CD4-positive, alpha-beta T cell treated with Interleukin-4 for 1 hour (primary cell): Measurements from ENCODE around the gene MYO9B.

Experiments used
- DNase-seq, 2 donors: peaks; one replicate each; pipeline ENCODE4 v3.0.0-alpha.2; 2020 to 2022

The MYO9B gene

GRCh38 chr19:17075035-17075863 lies at the start of gene MYO9B, which contains the start of gene HAUS8:
Gene MYO9B (plus strand): TSS chr19:17075777. CDS start chr19:17101718, 25,941 bp downstream.
Gene HAUS8 (minus strand): TSS chr19:17075452. CDS start chr19:17075422, 30 bp downstream.
- DNase-seq, result peak; percentile 100

GRCh38 chr19:17025991-17026658 lies 49.5 kb upstream of the MYO9B start:
- peak; percentile 10 to 27 for DNase-seq

- no peak for DNase-seq
Observed at GRCh38 chr19:17026706-17027534, 48.7 kb upstream of the MYO9B start, which contains the start of gene CPAMD8. Gene CPAMD8 (minus strand): TSS chr19:17026810. CDS start chr19:17026642, 168 bp downstream.

GRCh38 chr19:17027535-17027975 lies 48.0 kb upstream of the MYO9B start:
- DNase-seq, result no peak

- no peak for DNase-seq
Observed at GRCh38 chr19:17031741-17032140, 43.8 kb upstream of the MYO9B start.

- DNase-seq, result peak; percentile 7 to 72
Observed at GRCh38 chr19:17035842-17036424, 39.6 kb upstream of the MYO9B start.

GRCh38 chr19:17036640-17037039 lies 38.9 kb upstream of the MYO9B start:
- DNase-seq, result no peak

- DNase-seq, result no peak
Observed at GRCh38 chr19:17037184-17037583, 38.4 kb upstream of the MYO9B start.

- no peak for DNase-seq
Observed at GRCh38 chr19:17037966-17038500, 37.5 kb upstream of the MYO9B start.

- no peak for DNase-seq
Observed at GRCh38 chr19:17041976-17042375, 33.6 kb upstream of the MYO9B start.

GRCh38 chr19:17043744-17044143 lies 31.8 kb upstream of the MYO9B start:
- DNase-seq, result no peak

GRCh38 chr19:17045907-17046502 lies 29.6 kb upstream of the MYO9B start:
- DNase-seq, result no peak

GRCh38 chr19:17048885-17049453 lies 26.6 kb upstream of the MYO9B start:
- DNase-seq, result no peak

- DNase-seq, result no peak
Observed at GRCh38 chr19:17049711-17050280, 25.8 kb upstream of the MYO9B start.

GRCh38 chr19:17052439-17052838 lies 23.1 kb upstream of the MYO9B start:
- DNase-seq, result peak; percentile 22 to 46

GRCh38 chr19:17054746-17055145 lies 20.8 kb upstream of the MYO9B start:
- DNase-seq, result no peak

- DNase-seq, result no peak
Observed at GRCh38 chr19:17055636-17056035, 19.9 kb upstream of the MYO9B start.

- no peak for DNase-seq
Observed at GRCh38 chr19:17058236-17058635, 17.3 kb upstream of the MYO9B start.

- no peak for DNase-seq
Observed at GRCh38 chr19:17060802-17061201, 14.8 kb upstream of the MYO9B start.

- no peak for DNase-seq
Observed at GRCh38 chr19:17061205-17061604, 14.4 kb upstream of the MYO9B start.

- DNase-seq, result no peak
Observed at GRCh38 chr19:17061691-17062090, 13.9 kb upstream of the MYO9B start.
